H1 (cell line): ENCODE results near the gene SHISA8. TPM values are rescaled to one million over a fixed set of nuclear protein-coding genes. Genes with fewer than 3 reads are reported as not detected.

Experiments
- CTCF ChIA-PET: fragments of 300-600 bp; sonication (Branson Sonifier 250); formaldehyde crosslinking; loops from one replicate; lab custom pipeline; 2021; ENCODE audit not compliant: partially characterized antibody; lab: Charles Lee
- POLR2A ChIA-PET: fragments of 300-600 bp; sonication (Branson Sonifier 250); formaldehyde crosslinking; loops from one replicate; lab custom pipeline; 2021; ENCODE audit warnings: inconsistent platforms; ENCODE audit not compliant: partially characterized antibody; lab: Charles Lee
- DNase-seq, 2 experiments: peaks; one replicate each; pipeline versions ENCODE4 v3.0.0 to v3.0.0-alpha.2; 2010 to 2022; ENCODE audit warnings: low spot score in 2 of 2, low read depth in 1 of 2, mixed read lengths in 1 of 2
- FAIRE-seq: peaks from 2 replicates; lab custom pipeline; 2011; peaks lifted over from hg19 to GRCh38; lab: Jason Lieb, UNC
- H2AFZ ChIP-seq: 2 replicates; pipeline ENCODE4 v1.8.1; 2012; ENCODE audit warnings: low read length, inconsistent platforms
- H2AK5ac ChIP-seq: 2 replicates; pipeline ENCODE4 v1.6.1; 2013; ENCODE audit warnings: low read depth, low read length
- H2BK120ac ChIP-seq: replicated peaks from 2 replicates; pipeline ENCODE3; 2013; ENCODE audit warnings: low read depth, low read length, inconsistent platforms
- H2BK12ac ChIP-seq: 2 replicates; pipeline ENCODE4 v1.6.1; 2013; ENCODE audit warnings: low read depth, low read length
- H2BK15ac ChIP-seq: 2 replicates; pipeline ENCODE4 v1.6.1; 2013; ENCODE audit warnings: low read length
- H2BK20ac ChIP-seq: 2 replicates; pipeline ENCODE4 v1.6.1; 2013; ENCODE audit warnings: low read length
- H2BK5ac ChIP-seq: 2 replicates; pipeline ENCODE4 v1.6.1; 2013; ENCODE audit warnings: low read depth, low read length
- H3K14ac ChIP-seq: 2 replicates; pipeline ENCODE4 v1.6.1; 2013; ENCODE audit warnings: inconsistent platforms; ENCODE audit not compliant: insufficient read length
- H3K18ac ChIP-seq: 2 replicates; pipeline ENCODE4 v1.6.1; 2013; ENCODE audit warnings: low read length; ENCODE audit errors: extremely low read depth
- H3K23ac ChIP-seq: 2 replicates; pipeline ENCODE4 v1.6.1; 2013; ENCODE audit warnings: inconsistent platforms; ENCODE audit not compliant: insufficient read length
- H3K23me2 ChIP-seq: 2 replicates; pipeline ENCODE4 v1.6.1; 2013; ENCODE audit warnings: low read depth, low read length
- H3K27ac ChIP-seq: 2 replicates; pipeline ENCODE4 v1.6.1; 2011; ENCODE audit warnings: low read depth, low read length, inconsistent platforms
- H3K27me3 ChIP-seq, 4 experiments: replicated peaks in 1 of 4; 1 replicate in 1 of 4; 2 replicates in 3 of 4; pipeline versions ENCODE4 v1.6.1 to v1.8.1; 2011 to 2013; ENCODE audit warnings: low read length in 3 of 4, mild to moderate bottlenecking in 3 of 4, inconsistent platforms in 2 of 4, mixed read lengths in 2 of 4, moderate library complexity in 1 of 4; ENCODE audit not compliant: control insufficient read depth in 3 of 4, insufficient read depth in 3 of 4; ENCODE audit errors: extremely low read depth in 1 of 4
- H3K36me3 ChIP-seq, 4 experiments: 2 replicates each; pipeline versions ENCODE4 v1.6.1 to v1.8.1; 2011 to 2013; ENCODE audit warnings: mild to moderate bottlenecking in 4 of 4, low read length in 3 of 4, moderate library complexity in 2 of 4, control low read depth in 1 of 4, inconsistent platforms in 1 of 4; ENCODE audit not compliant: insufficient read depth in 4 of 4, control insufficient read depth in 2 of 4
- H3K4ac ChIP-seq: replicated peaks from 2 replicates; pipeline ENCODE3; 2013; ENCODE audit warnings: low read length, low read depth, mixed read lengths, inconsistent platforms; ENCODE audit not compliant: insufficient read length
- H3K4me1 ChIP-seq, 4 experiments: replicated peaks in 1 of 4; 1 replicate in 1 of 4; 2 replicates in 3 of 4; pipeline versions ENCODE4 v1.6.1 to v1.8.1; 2011 to 2013; ENCODE audit warnings: low read length in 3 of 4, inconsistent platforms in 2 of 4, mixed read lengths in 1 of 4; ENCODE audit not compliant: insufficient read depth in 4 of 4, control insufficient read depth in 3 of 4
- H3K4me2 ChIP-seq, 2 experiments: 2 replicates each; pipeline versions ENCODE4 v1.6.1 to v1.8.1; 2011 to 2013; ENCODE audit warnings: low read depth in 2 of 2, low read length in 2 of 2, control low read depth in 1 of 2, inconsistent platforms in 1 of 2, mild to moderate bottlenecking in 1 of 2; ENCODE audit not compliant: insufficient read depth in 1 of 2
- H3K4me3 ChIP-seq, 4 experiments: fragments of 200-600, 300-600 bp in 1 of 4; sonication (generic), shearing (Covaris generic), sonication (Bioruptor Twin) in 1 of 4; 2 replicates each; pipeline versions ENCODE4 v1.5.1 to v1.8.1; 2011 to 2016; ENCODE audit warnings: low read length in 4 of 4, low read depth in 3 of 4, control low read depth in 2 of 4, inconsistent platforms in 2 of 4, mild to moderate bottlenecking in 2 of 4, mixed read lengths in 1 of 4, moderate library complexity in 1 of 4; ENCODE audit not compliant: insufficient read depth in 2 of 4; ENCODE audit errors: extremely low read depth in 1 of 4
- H3K56ac ChIP-seq: replicated peaks from 2 replicates; pipeline ENCODE3; 2013; ENCODE audit warnings: low read depth, mild to moderate bottlenecking, mixed read lengths, low read length, inconsistent platforms; ENCODE audit not compliant: insufficient read length
- H3K79me1 ChIP-seq: 2 replicates; pipeline ENCODE4 v1.6.1; 2013; ENCODE audit warnings: low read depth, low read length, control low read depth
- H3K79me2 ChIP-seq, 2 experiments: 2 replicates each; pipeline versions ENCODE4 v1.6.1 to v1.8.1; 2012 to 2013; ENCODE audit warnings: low read length in 2 of 2, mild to moderate bottlenecking in 2 of 2, inconsistent platforms in 1 of 2; ENCODE audit not compliant: insufficient read depth in 2 of 2, control insufficient read depth in 1 of 2
- H3K9ac ChIP-seq, 4 experiments: replicated peaks in 1 of 4; 1 replicate in 1 of 4; 2 replicates in 3 of 4; pipeline versions ENCODE4 v1.6.1 to v1.8.1; 2011 to 2013; ENCODE audit warnings: low read depth in 3 of 4, low read length in 3 of 4, control low read depth in 2 of 4, mild to moderate bottlenecking in 2 of 4, moderate library complexity in 2 of 4, inconsistent platforms in 1 of 4; ENCODE audit errors: extremely low read depth in 1 of 4
- H3K9me3 ChIP-seq, 2 experiments: 2 replicates each; pipeline versions ENCODE4 v1.6.1 to v1.8.1; 2012 to 2013; ENCODE audit warnings: mild to moderate bottlenecking in 2 of 2, moderate library complexity in 2 of 2, control low read depth in 1 of 2, inconsistent platforms in 1 of 2, low read depth in 1 of 2, low read length in 1 of 2, mixed read lengths in 1 of 2; ENCODE audit not compliant: insufficient read depth in 2 of 2
- H4K20me1 ChIP-seq, 2 experiments: replicated peaks in 1 of 2; 2 replicates each; pipeline versions ENCODE3 to v1.8.1; 2011 to 2013; ENCODE audit warnings: inconsistent platforms in 2 of 2, low read length in 2 of 2, mild to moderate bottlenecking in 1 of 2; ENCODE audit not compliant: insufficient read depth in 2 of 2, control insufficient read depth in 1 of 2
- H4K5ac ChIP-seq: 2 replicates; pipeline ENCODE4 v1.6.1; 2013; ENCODE audit warnings: low read length, low read depth, mixed read lengths, inconsistent platforms; ENCODE audit not compliant: insufficient read length
- H4K8ac ChIP-seq: 2 replicates; pipeline ENCODE4 v1.8.0; 2013; ENCODE audit warnings: mild to moderate bottlenecking, moderate library complexity, low read length, inconsistent platforms; ENCODE audit not compliant: insufficient read depth; ENCODE audit errors: extremely low read depth
- H4K91ac ChIP-seq: replicated peaks from 2 replicates; pipeline ENCODE3; 2013; ENCODE audit warnings: low read length, mixed read lengths, inconsistent platforms; ENCODE audit not compliant: insufficient read length
- CTBP2 ChIP-seq: IDR thresholded peaks from 2 replicates; pipeline ENCODE4 v1.7.0; 2011; ENCODE audit warnings: borderline replicate concordance, mild to moderate bottlenecking, moderate library complexity, mixed read lengths, low read length; ENCODE audit not compliant: insufficient read depth, insufficient read length
- CTCF ChIP-seq, 3 experiments: IDR thresholded peaks; 1 replicate in 2 of 3; 2 replicates in 1 of 3; pipeline versions ENCODE4 v1.5.1 to v1.6.1; 2011; ENCODE audit warnings: low read length in 3 of 3, mild to moderate bottlenecking in 3 of 3, inconsistent platforms in 2 of 3, low read depth in 1 of 3, moderate library complexity in 1 of 3; ENCODE audit not compliant: insufficient read depth in 1 of 3; ENCODE audit errors: control extremely low read depth in 1 of 3
- KDM4A ChIP-seq: IDR thresholded peaks from one replicate; pipeline ENCODE4 v1.7.1; 2012; ENCODE audit warnings: low read depth, mild to moderate bottlenecking, moderate library complexity, low read length, inconsistent platforms; ENCODE audit not compliant: severe bottlenecking
- POLR2A ChIP-seq, 2 experiments: IDR thresholded peaks; 1 replicate in 1 of 2; 2 replicates in 1 of 2; pipeline ENCODE4 v1.6.1; 2011; ENCODE audit warnings: low read depth in 2 of 2, low read length in 2 of 2, mild to moderate bottlenecking in 2 of 2; ENCODE audit errors: control extremely low read depth in 1 of 2
- POLR2AphosphoS5 ChIP-seq: IDR thresholded peaks from 2 replicates; pipeline ENCODE4 v1.6.1; 2011; ENCODE audit warnings: low read depth, low read length
- RAD21 ChIP-seq, 2 experiments: IDR thresholded peaks in 1 of 2; conservative IDR thresholded peaks in 1 of 2; 2 replicates each; pipeline ENCODE4 v1.6.1; 2011; ENCODE audit warnings: low read depth in 2 of 2, low read length in 2 of 2, improper control_type of control experiment in 1 of 2, inconsistent platforms in 1 of 2, mild to moderate bottlenecking in 1 of 2, moderate library complexity in 1 of 2
- RFX5 ChIP-seq: IDR thresholded peaks from 2 replicates; pipeline ENCODE4 v1.6.1; 2011; ENCODE audit warnings: low read depth, low read length, improper control_type of control experiment, borderline replicate concordance
- USF2 ChIP-seq: IDR thresholded peaks from 2 replicates; pipeline ENCODE4 v1.6.1; 2011; ENCODE audit warnings: low read length, improper control_type of control experiment
- ZNF274 ChIP-seq: IDR thresholded peaks from 2 replicates; pipeline ENCODE4 v1.7.0; 2012; ENCODE audit warnings: low read length, borderline replicate concordance; ENCODE audit errors: extremely low read depth
- WGBS, 2 experiments: shearing (Covaris generic) in 1 of 2; methylation state at CpG; one replicate each; pipeline versions ENCODE4 v1.1.6 to v1.1.7; 2013 to 2015; ENCODE audit warnings: low lambda C conversion rate in 2 of 2, mixed read lengths in 2 of 2, inconsistent platforms in 1 of 2, low coverage in 1 of 2, missing lambda C conversion rate in 1 of 2; ENCODE audit not compliant: insufficient replicate concordance in 2 of 2, insufficient coverage in 1 of 2, insufficient read length in 1 of 2; ENCODE audit errors: extremely low coverage in 1 of 2, missing lambda C conversion rate in 1 of 2; 5-methylcytosine and 5-hydroxymethylcytosine counted together
- polyA plus RNA-seq, 7 experiments: library from polyadenylated mRNA; depleted of rRNA in 3 of 7; stranded (reverse) in 5 of 7; unstranded in 2 of 7; fragments of >200 nt in 5 of 7; fragments of 200-250 nt in 2 of 7; gene quantifications; 1 replicate in 5 of 7; 2 replicates in 1 of 7; 4 replicates in 1 of 7; pipeline versions ENCODE4 v1.2.1 to v1.2.3, GENCODE V29; 2011 to 2013; ENCODE audit warnings: missing spikeins in 2 of 7, mixed read lengths in 2 of 7
- total RNA-seq: library from RNA; stranded (reverse); fragmentation: NEBNext Ultra II Directional; extraction: Animal tissue kit (Norgen Biotek cat#: 25700); gene quantifications from 2 replicates; pipeline ENCODE4 v1.2.1, GENCODE V29; 2021

SHISA8 gene
- total and polyA plus RNA-seq, 2 of the 8 experiments (the other 6 are each of a cell fraction or from before 2014, with no cell fraction given), result 0.14 to 0.89 TPM

DNA sequence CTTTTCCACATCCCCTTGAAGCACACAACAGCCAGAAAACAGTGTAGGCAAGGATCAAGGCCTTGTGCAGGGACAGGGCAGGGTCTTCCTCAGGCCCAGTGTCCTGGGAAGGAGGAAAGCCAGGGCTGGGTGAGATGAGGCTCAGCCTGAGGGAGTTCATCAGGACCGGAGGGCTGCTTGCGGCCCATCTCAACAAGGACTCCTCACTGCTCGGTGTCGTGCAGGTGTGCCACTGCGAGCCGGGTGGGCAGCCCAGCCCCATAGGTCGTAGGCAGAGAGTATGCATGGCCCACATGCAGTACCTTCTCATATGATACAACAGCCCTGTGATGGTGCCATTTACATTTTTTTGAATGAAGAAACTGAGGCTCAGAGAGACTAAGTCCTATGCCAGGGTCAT, 12.9 kb downstream of the SHISA8 start:
- Histone ChIP-seq H3K4ac (no peak overlapping the region), H2BK5ac (no peak overlapping the region; the same call in 1 of the 2 replicates), H2BK120ac (no peak overlapping the region), H3K9me3 (no peaks in the 10 kb centered on the region), H4K8ac (no peak overlapping the region), H3K23ac (no peak overlapping the region), H2AK5ac (no peak overlapping the region), H3K56ac (no peak overlapping the region), H3K18ac (no peak overlapping the region), H3K23me2 (no peaks in the 10 kb centered on the region), H3K9ac (no peak overlapping the region), H4K5ac (no peak overlapping the region), H3K79me2 (no peaks in the 10 kb centered on the region), H3K14ac (no peak overlapping the region), H2BK15ac (no peak overlapping the region), H4K91ac (no peak overlapping the region), H3K27ac (no peak overlapping the region), H2BK20ac (no peak overlapping the region), H2BK12ac (no peak overlapping the region), H3K79me1 (no peaks in the 10 kb centered on the region; the same call in 1 of the 2 replicates), H3K36me3 (peaks cover 38 to 66% (median 55%) of the 10 kb centered on the region in 4 experiments), H3K4me1 (no peaks in the 10 kb centered on the region), H3K4me2 (no peak overlapping the region), H3K4me3 (no peak overlapping the region), H3K27me3 (no peaks in the 10 kb centered on the region), H2AFZ (no peak overlapping the region), H4K20me1 (peaks cover 12 to 22% of the 10 kb centered on the region in 2 experiments)
- ChIA-PET POLR2A (interaction anchor here (1.3 kb wide), 1 partner anchor 8 kb away, joined by 3 read pairs; no protein-coding TSS in a partner anchor), CTCF (interaction anchor here (0.5 to 2.7 kb wide), 3 partner anchors 24 to 459 kb away, joined by 3 to 10 read pairs (median 6); no protein-coding TSS in a partner anchor)
- WGBS, 2 experiments, result 90% methylated on average over 6 of the region's 7 CpGs; no CpG with 5 or more reads in 1 of the 2 experiments
- DNase-seq, result no peak
- FAIRE-seq, result no peak
- TF ChIP-seq POLR2AphosphoS5 (peak; percentile 54; the same call in 1 of the 2 replicates), RAD21 (IDR thresholded peaks at IDR 0.05 in 1 of 2, conservative IDR thresholded peaks at IDR 0.05 in 1 of 2; ENCODE audit: low read depth in 2 of 2, low read length in 2 of 2) (no peak), CTCF (IDR thresholded peaks at IDR 0.05; ENCODE audit: control extremely low read depth in 1 of 3, insufficient read depth in 1 of 3, low read depth in 1 of 3, low read length in 3 of 3) (no peak), USF2 (no peak), CTBP2 (no peak), KDM4A (no peak), POLR2A (IDR thresholded peaks at IDR 0.05; ENCODE audit: control extremely low read depth in 1 of 2, low read depth in 2 of 2, low read length in 2 of 2) (peak in 1 of 2 experiments; percentile 17; a peak in 1 of 3 replicates), ZNF274 (no peak), RFX5 (no peak)
